Keratinocyte (primary cell): ENCODE results near the gene PSMD2.

ENCODE experiments used
- EZH2 ChIP-seq: IDR thresholded peaks from one replicate; pipeline ENCODE4 v1.6.1; 2012; ENCODE audit warnings: inconsistent platforms, mild to moderate bottlenecking, low read length, moderate library complexity
- TF ChIP-seq, protein P1 (sequence below), 3 experiments: IDR thresholded peaks in 1 of 3; conservative IDR thresholded peaks in 1 of 3; optimal IDR thresholded peaks in 1 of 3; 2 replicates in 2 of 3; 3 replicates in 1 of 3; pipeline versions ENCODE3 to v1.5.1; 2011; ENCODE audit warnings: low read length in 3 of 3, mild to moderate bottlenecking in 3 of 3, moderate library complexity in 2 of 3, control low read depth in 1 of 3, inconsistent platforms in 1 of 3; ENCODE audit not compliant: insufficient read depth in 2 of 3; ENCODE audit errors: extremely low read depth in 1 of 3

DNA sequence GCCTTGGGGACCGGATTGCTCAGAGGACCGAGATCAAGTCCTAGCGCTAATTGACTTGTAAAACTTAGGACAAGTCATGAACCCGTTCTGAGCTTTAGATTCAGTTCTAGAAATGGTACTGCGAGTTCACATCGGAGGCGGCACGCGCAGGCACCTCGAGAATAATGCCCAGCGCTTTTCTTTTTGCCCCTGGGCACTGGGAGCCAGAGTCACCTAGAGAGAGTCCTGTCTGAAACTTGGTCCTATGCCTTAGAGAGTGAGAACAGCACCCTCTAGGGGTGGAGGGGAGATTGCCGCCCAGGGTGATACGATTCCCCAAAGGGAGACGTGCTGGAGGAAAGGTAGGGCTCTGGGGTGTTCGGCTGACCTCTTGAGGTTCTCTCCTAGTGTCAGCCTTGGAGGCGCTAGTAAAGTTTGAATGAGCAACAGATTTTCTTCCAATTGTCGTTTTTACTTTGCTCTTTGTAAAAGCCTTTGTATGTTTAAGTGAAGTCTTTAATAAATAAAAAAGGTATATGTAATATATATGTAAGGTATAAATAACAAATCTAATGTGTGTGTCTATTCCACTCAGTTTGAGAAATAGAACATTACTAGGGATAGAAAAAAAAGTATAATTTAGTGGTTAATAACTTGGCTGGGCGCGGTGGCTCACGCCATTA is 48.7 kb upstream of the PSMD2 start:
- TF ChIP-seq, protein P1, sequence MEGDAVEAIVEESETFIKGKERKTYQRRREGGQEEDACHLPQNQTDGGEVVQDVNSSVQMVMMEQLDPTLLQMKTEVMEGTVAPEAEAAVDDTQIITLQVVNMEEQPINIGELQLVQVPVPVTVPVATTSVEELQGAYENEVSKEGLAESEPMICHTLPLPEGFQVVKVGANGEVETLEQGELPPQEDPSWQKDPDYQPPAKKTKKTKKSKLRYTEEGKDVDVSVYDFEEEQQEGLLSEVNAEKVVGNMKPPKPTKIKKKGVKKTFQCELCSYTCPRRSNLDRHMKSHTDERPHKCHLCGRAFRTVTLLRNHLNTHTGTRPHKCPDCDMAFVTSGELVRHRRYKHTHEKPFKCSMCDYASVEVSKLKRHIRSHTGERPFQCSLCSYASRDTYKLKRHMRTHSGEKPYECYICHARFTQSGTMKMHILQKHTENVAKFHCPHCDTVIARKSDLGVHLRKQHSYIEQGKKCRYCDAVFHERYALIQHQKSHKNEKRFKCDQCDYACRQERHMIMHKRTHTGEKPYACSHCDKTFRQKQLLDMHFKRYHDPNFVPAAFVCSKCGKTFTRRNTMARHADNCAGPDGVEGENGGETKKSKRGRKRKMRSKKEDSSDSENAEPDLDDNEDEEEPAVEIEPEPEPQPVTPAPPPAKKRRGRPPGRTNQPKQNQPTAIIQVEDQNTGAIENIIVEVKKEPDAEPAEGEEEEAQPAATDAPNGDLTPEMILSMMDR (optimal IDR thresholded peaks at IDR 0.05 in 1 of 3, IDR thresholded peaks at IDR 0.05 in 1 of 3, conservative IDR thresholded peaks at IDR 0.05 in 1 of 3; ENCODE audit: extremely low read depth in 1 of 3, insufficient read depth in 2 of 3, low read length in 3 of 3) = peak; percentile 91 to 98 (median 92)
- TF ChIP-seq EZH2 = no peak
